M059J (cell line): Measurements from ENCODE around the gene GRIN3B. TPM values are rescaled to one million over a fixed set of nuclear protein-coding genes. Genes with fewer than 3 reads are reported as not detected.

ENCODE experiments used
- DNase-seq: peaks from one replicate; pipeline ENCODE4 v3.0.0-alpha.2; 2012; ENCODE audit warnings: low read depth
- total RNA-seq: library from RNA; depleted of rRNA; stranded (reverse); fragments of >200 nt; shearing (Covaris generic); gene quantifications from 2 replicates; pipeline ENCODE4 v1.2.3, GENCODE V29; 2014

The GRIN3B gene
- total RNA-seq, 1 experiment from 2014 or later = not detected

DNA sequence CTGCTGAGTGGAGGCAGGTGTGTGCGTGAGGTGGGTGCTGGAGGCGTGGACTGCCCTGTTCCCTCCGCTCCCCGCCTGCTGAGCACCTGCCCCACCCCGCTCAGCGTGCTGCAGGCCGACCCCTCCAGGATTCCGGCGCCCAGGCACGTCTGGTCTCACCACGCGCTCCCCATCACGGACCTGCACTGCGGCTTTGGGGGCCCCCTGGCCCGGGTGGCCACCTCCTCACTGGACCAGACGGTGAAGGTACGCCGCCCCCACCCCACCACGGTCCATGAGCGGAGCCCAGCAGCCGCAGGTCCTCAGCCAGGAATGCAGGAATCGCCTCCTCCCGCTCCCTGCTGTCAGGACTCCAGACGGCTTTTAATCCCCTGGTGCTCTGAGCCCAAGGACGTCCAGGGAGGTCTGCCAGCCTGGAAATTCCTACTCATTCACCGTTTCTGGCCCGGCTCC lies 10.1 kb upstream of the GRIN3B start:
- no peak for DNase-seq

DNA sequence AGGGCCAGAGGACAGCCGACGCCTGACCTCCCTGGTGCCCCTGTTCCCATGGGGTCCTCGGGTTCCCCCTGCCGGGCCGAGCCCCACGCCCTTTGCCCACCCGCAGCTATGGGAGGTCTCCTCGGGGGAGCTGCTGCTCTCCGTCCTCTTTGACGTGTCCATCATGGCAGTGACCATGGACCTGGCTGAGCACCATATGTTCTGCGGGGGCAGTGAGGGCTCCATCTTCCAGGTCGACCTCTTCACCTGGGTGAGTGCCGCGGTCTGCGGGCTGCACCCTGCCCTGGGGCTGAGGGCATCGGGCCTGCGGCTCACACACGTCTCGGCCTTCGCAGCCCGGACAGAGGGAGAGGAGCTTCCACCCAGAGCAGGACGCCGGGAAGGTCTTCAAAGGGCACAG lies 9.5 kb upstream of the GRIN3B start:
- no peak for DNase-seq

DNA sequence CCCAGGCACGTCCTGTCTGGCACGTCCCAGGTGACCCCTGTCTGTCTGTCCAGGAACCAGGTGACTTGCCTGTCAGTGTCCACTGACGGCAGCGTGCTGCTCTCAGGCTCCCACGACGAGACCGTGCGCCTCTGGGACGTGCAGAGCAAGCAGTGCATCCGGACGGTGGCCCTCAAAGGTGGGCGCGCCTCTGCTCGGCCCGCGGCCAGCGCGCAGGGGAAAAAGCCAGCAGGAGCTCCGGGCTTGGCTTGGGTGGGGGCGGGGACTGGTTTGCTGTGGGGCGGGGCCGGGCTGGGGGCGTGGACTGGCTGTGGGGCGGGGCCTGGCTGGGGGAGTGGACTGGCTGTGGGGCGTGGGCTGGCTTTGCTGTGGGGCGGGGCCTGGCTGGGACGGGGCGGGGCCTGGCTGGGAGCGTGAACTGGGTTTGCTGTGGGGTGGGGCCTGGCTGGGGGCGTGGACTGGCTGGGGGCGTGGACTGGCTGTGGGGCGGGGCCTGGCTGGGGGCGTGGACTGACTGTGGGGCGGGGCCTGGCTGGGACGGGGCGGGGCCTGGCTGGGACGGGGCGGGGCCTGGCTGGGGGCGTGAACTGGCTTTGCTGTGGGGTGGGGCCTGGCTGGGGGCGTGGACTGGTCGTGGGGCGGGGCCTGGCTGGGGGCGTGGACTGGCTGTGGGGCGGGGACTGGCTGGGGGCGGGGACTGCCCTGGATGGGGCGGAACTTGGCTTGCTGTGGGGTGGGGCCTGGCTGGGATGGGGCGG lies 8.9 kb upstream of the GRIN3B start:
- DNase-seq = no peak

DNA sequence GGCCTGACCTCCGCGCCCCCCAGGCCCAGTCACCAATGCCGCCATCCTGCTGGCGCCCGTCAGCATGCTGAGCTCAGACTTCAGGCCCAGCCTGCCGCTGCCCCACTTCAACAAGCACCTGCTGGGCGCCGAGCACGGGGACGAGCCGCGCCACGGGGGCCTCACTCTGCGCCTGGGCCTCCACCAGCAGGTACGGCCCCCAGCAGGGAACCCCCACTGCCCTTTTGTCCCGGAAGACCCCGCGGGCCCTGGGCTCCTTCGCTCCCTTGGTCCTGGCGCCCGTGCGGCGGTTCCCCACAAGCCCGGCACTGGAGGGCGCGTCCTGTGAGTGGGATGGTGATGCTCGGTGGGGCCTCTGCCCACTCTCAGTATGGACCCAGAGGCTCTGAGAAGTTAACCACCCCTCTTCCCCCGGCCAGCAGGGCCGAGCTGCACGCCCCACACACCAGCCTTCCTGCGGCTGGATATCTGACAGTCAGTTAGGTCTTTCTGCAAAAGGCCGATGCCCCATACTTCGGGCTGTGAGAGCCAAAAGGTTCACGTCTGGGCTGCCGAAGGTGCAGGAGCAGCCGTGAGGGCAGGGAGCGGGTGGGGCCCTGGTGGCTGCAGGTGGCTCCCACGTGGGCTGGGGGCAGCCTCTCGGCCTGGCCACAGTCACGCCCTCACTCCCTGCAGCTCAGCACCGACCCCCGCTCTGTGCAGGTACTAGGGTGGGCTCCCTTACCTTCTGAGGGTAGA lies 8.1 kb upstream of the GRIN3B start:
- no peak for DNase-seq

DNA sequence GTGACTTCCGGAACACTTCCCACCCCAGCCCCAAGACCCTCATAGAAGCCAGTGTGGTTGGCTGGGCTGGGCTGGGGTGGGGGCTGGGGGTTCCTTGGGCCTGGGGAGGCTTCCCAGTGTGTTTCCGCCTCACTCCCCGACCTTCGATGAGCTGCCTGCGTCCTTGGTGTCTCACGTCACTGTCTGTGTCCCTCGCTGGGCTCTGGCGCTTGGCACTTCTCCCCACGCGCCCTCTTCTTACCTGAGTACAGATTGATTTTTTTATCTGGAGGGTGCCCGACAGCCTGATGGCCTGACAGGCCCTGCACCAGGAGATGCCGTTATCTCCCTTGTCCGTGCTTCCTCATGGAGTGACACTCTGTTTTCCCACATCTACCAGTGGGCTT lies 7.6 kb upstream of the GRIN3B start:
- DNase-seq = no peak

DNA sequence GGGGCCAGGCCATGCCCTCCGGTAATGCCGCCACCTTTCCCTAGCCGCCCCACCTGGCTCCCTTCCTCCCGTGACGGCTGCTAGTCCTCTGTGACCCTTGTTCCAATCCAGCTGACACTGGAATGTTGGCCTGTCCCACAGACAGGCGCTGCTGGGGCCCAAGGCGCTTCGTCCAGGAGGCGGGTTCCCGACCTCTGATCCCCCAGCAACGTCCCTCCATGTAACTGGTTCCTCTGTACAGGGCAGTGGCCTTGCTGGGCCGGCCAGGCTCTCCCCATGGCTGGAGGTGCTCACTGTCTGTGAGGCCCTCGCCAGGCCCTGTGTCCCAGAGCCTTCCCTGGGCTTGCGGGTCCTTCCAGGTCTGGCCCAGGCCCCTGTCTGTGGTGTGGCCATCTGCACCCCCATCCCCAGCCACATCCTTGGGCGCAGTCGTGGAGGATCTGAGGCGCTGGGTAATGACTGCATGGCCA lies 6.8 kb upstream of the GRIN3B start:
- no peak for DNase-seq

DNA sequence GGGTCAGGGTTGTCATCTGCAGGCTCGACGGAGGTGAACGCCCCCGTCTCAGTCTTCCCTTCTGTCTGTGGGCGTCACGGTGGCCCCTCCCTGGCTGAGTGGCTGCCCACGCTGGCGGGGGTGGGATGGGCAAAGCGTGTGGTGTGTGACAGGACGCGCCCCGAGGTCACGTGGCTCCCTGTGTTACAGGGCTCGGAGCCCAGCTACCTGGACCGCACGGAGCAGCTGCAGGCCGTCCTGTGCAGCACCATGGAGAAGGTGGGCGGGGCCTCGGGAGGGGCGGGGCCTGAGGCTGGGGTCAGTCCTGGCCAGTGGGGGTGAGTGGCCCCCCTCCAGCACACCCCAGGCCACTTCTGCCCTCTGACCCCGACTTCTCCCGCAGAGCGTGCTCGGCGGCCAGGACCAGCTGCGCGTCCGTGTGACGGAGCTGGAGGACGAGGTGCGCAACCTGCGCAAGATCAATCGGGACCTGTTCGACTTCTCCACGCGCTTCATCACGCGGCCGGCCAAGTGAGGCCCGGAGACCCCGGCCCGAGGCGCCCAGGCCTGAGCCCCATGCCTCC lies 6.3 kb upstream of the GRIN3B start:
- DNase-seq = no peak

DNA sequence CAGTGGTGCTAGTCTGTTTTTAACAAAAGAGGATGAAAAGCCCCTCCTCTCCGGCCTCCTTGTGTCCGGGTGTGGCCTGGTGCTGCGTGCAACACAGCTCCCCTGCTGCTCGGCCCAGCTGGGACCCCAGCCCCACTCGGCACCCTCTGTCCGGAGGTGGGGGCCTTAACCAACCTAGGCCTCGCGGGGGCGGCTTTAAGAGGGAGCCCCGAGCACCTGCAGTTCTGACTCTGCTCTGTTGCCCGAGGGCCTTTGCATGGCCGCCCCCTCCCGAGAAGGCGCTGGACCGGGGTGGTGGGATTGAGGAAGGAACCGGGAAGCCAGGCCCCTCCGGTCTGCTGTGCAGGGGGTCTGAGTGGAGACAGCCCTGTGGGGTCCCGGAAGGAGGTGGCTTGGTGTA lies 5.7 kb upstream of the GRIN3B start:
- DNase-seq = no peak

DNA sequence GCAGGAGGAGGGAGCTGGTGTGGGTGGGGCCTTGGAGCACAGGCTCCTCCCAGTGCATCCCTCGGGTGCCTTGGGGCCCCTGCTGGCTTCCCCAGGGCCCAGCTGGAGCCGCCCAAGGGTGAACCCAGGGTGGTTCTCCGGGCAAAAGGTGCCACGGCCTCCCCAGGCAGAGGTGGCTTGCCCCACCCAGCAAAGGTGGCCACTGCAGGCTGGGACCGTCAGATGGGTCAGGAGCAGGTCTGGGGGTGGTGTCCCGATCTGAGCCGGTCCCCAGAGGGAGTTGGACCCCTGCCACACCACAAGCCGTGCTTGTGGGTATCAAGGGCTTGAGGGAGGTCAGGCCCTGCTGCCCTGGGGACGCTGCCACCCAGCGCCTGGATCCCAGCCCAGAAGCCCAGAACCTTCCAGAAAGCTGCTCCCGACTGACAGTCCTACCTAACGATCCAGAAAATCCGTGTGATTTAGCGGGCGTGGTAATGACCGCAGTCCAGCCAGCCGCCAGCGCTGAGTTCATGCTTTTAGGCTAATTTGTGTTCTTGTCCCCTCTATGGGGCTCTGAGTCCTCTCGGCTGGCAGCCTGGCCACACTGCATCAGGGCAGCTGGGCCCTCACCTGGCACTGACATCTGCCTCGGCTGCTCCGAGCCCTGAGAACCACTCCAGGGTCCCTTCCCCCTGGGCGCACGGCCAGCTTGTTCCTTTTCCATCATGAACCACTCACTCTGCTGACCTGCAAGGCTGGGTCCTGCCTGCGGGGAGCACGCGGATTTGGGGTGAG lies 5.0 kb upstream of the GRIN3B start:
- DNase-seq = peak; percentile 94

DNA sequence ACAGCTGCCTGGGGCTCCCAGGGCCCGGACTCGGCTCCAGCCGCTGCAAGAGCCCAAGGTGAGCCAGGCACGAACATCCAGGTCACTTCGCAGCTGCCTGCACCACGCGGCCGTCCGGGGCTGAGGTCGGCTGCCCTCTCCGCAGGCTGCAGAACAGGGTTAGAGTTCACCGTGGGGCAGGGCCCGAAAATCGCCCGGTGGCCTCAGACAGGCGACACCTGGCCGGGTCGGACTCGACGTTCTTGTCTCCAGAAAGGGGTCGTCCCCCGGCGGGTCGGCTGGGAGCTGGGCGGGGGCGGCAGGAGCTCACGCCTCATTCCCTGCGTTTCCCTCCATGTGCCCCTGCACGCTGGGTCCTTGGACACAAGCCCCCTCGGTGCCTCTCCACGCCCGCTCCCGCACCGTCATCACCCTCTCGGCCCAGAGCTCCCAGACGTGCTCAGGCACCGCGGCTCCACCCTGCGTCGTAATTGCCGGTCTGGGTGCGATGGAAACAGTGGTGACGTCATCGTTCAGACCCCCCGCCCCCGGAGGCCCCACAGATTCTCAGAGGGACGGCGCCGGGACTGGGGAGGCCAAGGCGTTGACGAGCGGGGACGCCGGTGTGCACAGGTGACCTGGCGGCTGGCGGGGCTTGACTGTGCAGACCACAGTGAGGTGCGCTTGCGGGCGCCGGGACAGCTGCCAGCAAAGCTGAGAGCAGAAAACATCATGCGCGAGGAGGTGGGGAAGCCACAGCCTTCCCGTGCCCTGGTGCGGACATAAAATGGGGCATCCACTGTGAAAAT lies 4.0 kb upstream of the GRIN3B start:
- peak; percentile 72 for DNase-seq

DNA sequence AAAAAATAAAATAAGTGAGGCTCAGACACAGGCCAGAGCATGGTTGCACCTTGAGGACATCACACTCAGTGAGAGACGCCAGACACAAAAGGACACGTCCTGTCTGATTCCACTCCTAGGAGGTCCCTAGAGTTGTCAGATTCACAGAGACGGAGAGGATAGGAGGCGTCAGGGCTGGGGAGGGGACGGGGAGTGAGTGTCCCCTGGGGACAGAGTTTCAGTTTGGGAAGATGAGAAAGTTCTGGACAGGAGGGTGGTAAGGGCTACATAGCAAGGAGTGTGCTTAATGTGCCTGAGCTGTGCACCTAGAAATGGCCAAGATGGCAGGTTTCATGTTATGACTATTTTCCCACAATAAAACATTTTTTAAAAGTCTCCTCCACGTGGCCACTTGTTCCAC lies 2.2 kb upstream of the GRIN3B start:
- no peak for DNase-seq

DNA sequence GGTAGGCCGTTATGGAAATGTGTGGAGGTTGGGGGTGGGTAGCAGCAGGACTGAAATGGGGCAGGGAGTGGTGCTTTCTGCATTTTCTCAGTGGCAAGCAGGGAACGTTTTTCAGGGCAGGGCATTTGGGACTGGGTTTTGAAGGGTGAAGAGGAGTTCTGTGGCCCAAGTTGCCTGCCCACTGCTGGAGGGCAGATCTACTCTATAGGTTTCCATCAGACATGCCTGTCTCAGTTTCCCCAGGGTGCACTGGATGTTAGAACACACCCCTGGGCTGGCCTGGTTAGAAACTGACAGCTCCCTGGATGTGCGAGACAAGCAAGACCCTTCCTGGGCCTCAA lies 870 bp upstream of the GRIN3B start:
- no peak for DNase-seq

DNA sequence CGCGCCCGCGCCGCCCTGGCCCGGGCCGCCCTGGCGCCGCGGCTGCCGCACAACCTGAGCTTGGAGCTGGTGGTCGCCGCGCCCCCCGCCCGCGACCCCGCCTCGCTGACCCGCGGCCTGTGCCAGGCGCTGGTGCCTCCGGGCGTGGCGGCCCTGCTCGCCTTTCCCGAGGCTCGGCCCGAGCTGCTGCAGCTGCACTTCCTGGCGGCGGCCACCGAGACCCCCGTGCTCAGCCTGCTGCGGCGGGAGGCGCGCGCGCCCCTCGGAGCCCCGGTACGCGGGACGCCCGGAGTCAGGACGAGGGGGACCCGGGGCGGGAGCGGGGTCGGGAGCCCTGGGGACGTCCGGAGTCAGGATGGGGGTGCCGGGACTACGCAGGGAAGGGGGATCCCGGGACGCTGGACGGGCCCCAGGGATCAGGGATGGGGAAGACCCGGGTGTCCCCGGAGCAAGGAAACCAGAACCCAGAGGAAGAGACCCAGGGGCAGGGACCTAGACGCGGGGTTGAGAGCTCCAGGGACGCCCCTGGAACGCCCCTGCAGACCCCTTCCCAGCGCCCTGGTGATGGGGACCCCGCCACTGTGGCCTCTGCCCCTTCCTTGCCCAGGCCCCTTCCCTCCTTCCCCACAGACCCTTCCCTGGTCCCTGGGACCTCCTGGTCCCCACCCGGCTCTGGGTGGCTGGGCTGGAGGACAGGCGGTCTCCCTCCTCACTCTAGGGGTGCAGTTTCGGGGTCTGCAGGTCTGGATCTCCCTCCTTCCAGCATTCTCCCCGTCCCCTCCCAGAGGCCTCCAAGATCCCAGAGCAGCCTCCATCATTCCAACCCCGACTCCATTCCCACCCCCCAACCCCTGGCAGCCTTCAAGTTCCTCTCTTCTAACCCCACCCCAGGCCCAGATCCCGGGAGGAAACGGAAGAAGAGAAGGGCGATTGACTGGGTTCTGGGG lies 645 bp downstream of the GRIN3B start:
- DNase-seq = no peak

DNA sequence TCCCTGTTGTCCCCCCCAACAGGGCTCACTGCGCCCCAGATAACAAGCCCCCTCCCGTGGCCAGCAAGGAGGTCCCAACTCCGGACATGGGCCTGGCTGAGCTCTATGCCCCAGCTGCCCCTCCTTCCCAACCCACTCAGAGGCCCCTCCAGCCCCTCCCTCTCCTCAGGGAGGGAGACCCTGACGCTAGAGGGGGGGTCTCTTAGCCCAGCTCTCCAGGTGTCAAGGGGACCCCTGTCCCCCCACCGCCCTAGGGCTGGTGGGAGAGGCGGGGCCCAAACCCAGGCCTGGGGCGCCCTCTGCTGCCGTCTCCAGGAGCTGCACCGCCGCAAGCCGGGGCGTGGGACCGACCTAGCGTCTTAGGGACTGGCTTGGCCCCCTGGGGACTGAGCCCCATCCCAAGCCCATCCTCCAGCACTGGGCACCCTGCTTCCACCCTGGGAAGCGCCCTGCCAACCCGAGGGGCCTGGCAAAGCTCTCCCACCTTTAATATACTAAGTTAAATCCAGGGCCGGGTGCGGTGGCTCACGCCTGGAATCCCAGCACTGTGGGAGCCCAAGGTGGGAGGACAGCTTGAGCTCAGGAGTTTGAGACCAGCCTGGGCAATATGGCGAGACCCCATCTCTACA lies 1.4 kb downstream of the GRIN3B start:
- DNase-seq = no peak

DNA sequence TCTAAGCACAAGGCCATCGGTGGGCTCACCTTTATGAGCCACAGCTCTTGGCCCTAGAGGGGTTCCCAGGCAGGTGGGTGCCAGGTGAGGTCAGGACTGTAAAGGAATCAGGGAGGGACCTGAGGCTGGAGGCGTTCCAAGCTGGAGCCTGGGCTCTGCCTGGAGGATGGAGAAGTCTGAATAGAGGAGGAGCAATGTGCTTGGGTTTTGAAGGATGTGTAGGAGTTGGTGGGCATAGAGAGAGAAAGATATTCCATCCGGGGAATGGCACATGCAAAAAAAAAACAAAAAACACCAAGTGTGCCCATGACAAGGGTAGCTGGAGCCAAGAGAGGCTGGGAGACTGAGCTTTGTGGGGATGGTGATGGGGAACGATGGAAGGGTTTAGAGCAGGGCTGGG lies 2.4 kb downstream of the GRIN3B start:
- DNase-seq = no peak

DNA sequence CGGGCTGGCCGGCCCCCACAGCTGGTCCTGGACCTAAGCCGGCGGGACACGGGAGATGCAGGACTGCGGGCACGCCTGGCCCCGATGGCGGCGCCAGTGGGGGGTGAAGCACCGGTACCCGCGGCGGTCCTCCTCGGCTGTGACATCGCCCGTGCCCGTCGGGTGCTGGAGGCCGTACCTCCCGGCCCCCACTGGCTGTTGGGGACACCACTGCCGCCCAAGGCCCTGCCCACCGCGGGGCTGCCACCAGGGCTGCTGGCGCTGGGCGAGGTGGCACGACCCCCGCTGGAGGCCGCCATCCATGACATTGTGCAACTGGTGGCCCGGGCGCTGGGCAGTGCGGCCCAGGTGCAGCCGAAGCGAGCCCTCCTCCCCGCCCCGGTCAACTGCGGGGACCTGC lies 3.1 kb downstream of the GRIN3B start:
- no peak for DNase-seq

DNA sequence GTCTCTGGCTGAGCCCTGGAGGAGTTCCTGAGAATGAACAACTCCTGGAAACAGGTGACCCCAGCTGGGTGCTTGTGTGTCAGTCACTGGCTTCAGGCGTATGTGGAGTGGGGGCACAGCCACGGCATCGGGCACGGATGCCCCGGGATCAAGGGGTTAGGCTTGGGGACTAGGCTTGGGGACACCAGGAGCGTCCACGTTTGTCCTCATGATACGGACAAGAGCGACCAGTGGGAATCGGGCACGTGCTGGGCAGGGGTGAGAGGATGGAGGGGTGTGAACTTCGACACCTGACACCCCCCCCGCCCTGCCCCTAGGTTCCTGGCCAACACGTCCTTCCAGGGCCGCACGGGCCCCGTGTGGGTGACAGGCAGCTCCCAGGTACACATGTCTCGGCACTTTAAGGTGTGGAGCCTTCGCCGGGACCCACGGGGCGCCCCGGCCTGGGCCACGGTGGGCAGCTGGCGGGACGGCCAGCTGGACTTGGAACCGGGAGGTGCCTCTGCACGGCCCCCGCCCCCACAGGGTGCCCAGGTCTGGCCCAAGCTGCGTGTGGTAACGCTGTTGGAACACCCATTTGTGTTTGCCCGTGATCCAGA lies 4.1 kb downstream of the GRIN3B start:
- DNase-seq = no peak

DNA sequence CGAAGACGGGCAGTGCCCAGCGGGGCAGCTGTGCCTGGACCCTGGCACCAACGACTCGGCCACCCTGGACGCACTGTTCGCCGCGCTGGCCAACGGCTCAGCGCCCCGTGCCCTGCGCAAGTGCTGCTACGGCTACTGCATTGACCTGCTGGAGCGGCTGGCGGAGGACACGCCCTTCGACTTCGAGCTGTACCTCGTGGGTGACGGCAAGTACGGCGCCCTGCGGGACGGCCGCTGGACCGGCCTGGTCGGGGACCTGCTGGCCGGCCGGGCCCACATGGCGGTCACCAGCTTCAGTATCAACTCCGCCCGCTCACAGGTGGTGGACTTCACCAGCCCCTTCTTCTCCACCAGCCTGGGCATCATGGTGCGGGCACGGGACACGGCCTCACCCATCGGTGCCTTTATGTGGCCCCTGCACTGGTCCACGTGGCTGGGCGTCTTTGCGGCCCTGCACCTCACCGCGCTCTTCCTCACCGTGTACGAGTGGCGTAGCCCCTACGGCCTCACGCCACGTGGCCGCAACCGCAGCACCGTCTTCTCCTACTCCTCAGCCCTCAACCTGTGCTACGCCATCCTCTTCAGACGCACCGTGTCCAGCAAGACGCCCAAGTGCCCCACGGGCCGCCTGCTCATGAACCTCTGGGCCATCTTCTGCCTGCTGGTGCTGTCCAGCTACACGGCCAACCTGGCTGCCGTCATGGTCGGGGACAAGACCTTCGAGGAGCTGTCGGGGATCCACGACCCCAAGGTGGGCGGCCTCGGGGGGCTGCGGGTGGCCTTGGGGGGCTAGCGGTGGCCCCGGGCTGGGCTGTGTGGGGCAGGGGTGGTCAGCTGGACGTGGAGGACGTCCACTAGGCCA lies 4.8 kb downstream of the GRIN3B start:
- no peak for DNase-seq
